Neural progenitor cell (in vitro differentiated cells): ENCODE data around the gene PLA2G4A. TPM values are rescaled to one million over a fixed set of nuclear protein-coding genes. Genes with fewer than 3 reads are reported as not detected.
A peak's percentile ranks its signal among the peaks of the same experiment; 100 is the strongest.

Experiments used
- DNase-seq: peaks from one replicate; pipeline ENCODE4 v3.0.0-alpha.2; 2016; ENCODE audit warnings: low spot score
- H2AFZ ChIP-seq: fragments of 200-600 bp; sonication (generic); replicated peaks from 2 replicates; pipeline ENCODE4 v1.6.1; 2016; ENCODE audit warnings: antibody characterized with exemption
- H3F3A ChIP-seq: fragments of 200-600 bp; sonication (generic); 2 replicates; pipeline ENCODE4 v1.6.1; 2016; ENCODE audit warnings: antibody characterized with exemption, low read depth
- H3K27ac ChIP-seq: fragments of 200-600 bp; sonication (generic); 2 replicates; pipeline ENCODE4 v1.5.1; 2016; ENCODE audit warnings: mild to moderate bottlenecking
- H3K27me3 ChIP-seq: fragments of 200-600 bp; sonication (generic); 2 replicates; pipeline ENCODE4 v1.6.1; 2016; ENCODE audit warnings: mild to moderate bottlenecking, moderate library complexity
- H3K36me3 ChIP-seq: fragments of 200-600 bp; sonication (generic); 2 replicates; pipeline ENCODE4 v1.5.1; 2016
- H3K4me1 ChIP-seq: fragments of 200-600 bp; sonication (generic); 2 replicates; pipeline ENCODE4 v1.6.1; 2016; ENCODE audit warnings: mixed run types
- H3K4me2 ChIP-seq: fragments of 200-600 bp; sonication (generic); 2 replicates; pipeline ENCODE4 v1.6.1; 2016
- H3K4me3 ChIP-seq: fragments of 200-600 bp; sonication (generic); 2 replicates; pipeline ENCODE4 v1.5.1; 2016
- H3K79me2 ChIP-seq: fragments of 200-600 bp; sonication (generic); 2 replicates; pipeline ENCODE4 v1.6.1; 2016; ENCODE audit warnings: low read depth
- H3K9ac ChIP-seq: fragments of 200-600 bp; sonication (generic); 2 replicates; pipeline ENCODE4 v1.6.1; 2016
- H3K9me3 ChIP-seq: fragments of 200-600 bp; sonication (generic); 2 replicates; pipeline ENCODE4 v1.5.1; 2016; ENCODE audit warnings: low read depth
- H4K20me1 ChIP-seq: fragments of 200-600 bp; sonication (generic); 2 replicates; pipeline ENCODE4 v1.6.1; 2016; ENCODE audit warnings: low read depth
- H3K27ac Mint-ChIP-seq: 3 replicates; pipeline ENCODE4 v1.8.0; 2021; ENCODE audit warnings: mixed read lengths
- H3K27me3 Mint-ChIP-seq: 2 replicates; pipeline ENCODE4 v1.8.0; 2022; ENCODE audit warnings: low read depth, mild to moderate bottlenecking, inconsistent platforms, moderate library complexity, mixed read lengths; ENCODE audit not compliant: insufficient read depth
- H3K36me3 Mint-ChIP-seq: 3 replicates; pipeline ENCODE4 v1.8.0; 2021; ENCODE audit warnings: mixed read lengths
- H3K4me1 Mint-ChIP-seq: 3 replicates; pipeline ENCODE4 v1.8.0; 2021; ENCODE audit warnings: mixed read lengths
- H3K4me3 Mint-ChIP-seq: 3 replicates; pipeline ENCODE4 v1.8.0; 2021; ENCODE audit warnings: mild to moderate bottlenecking, moderate library complexity, mixed read lengths
- H3K9me3 Mint-ChIP-seq: 3 replicates; pipeline ENCODE4 v1.8.0; 2020; ENCODE audit warnings: mixed read lengths
- EZH2 ChIP-seq: fragments of 200-600 bp; sonication (generic); IDR thresholded peaks from 2 replicates; pipeline ENCODE4 v1.6.1; 2017; ENCODE audit warnings: antibody characterized with exemption, mild to moderate bottlenecking, moderate library complexity
- EZH2phosphoT487 ChIP-seq: fragments of 200-600 bp; sonication (generic); IDR thresholded peaks from 2 replicates; pipeline ENCODE4 v1.6.1; 2017; ENCODE audit warnings: antibody characterized with exemption
- total RNA-seq: library from RNA; depleted of rRNA; stranded (reverse); fragments of >200 nt; gene quantifications from 2 replicates; pipeline ENCODE4 v1.2.3, GENCODE V29; 2015; ENCODE audit warnings: low replicate concordance
- TF ChIP-seq, protein P1 (sequence below): fragments of 200-600 bp; sonication (generic); IDR thresholded peaks from 2 replicates; pipeline ENCODE4 v1.5.1; 2017; ENCODE audit warnings: antibody characterized with exemption, mild to moderate bottlenecking

Gene PLA2G4A
- total RNA-seq, 1 donor from 2014 or later = 1.0 TPM

DNA sequence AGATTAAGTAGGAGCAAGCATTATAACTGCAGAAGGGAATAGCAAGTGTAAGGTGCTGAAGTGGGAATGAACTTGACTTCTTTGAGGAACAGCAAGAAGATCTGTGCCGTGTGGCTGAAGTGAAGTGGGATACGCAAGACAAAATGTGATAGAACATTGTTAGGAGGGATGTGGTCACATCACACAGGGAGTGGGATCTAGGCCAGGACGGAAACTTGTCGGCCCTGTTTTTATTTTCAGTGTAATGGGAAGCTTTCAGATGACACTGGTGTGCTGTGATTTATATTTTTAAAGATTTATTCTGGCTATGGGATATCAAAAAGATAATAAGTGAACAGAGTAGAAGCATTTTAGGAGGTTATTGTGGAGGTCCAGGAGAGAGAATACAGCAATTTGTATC lies 116.4 kb downstream of the PLA2G4A start:
- Mint-ChIP-seq H3K4me3 (no peak overlapping the region), H3K4me1 (no peaks in the 10 kb centered on the region)
- H3K79me2 ChIP-seq = no peaks in the 10 kb centered on the region

DNA sequence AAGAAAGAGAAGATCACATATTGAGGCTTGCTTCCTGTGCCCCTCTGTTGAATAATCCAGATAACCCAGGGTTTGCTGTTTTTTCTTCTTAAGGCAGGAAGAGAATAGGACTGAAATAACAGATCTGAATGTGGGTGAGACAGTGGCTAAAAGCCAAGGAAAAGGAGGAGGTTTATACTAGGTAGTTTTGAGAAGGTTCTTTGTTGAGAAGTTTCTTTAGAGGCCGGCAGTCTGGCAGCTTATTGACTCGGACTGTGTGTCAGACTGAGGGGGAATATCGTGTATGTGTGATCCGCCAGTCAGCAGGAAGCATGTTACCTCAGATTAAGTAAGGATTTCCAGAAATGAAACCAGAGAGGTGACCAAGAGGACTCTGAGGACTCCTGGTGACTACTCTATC lies 119.8 kb downstream of the PLA2G4A start:
- Mint-ChIP-seq H3K36me3 (no peaks in the 10 kb centered on the region), H3K27me3 (no peaks in the 10 kb centered on the region), H3K4me3 (no peak overlapping the region), H3K27ac (no peak overlapping the region), H3K9me3 (no peaks in the 10 kb centered on the region), H3K4me1 (no peaks in the 10 kb centered on the region)
- H3K36me3 ChIP-seq = no peaks in the 10 kb centered on the region
- H3K4me1 ChIP-seq = no peaks in the 10 kb centered on the region
- H3K27ac ChIP-seq = no peak overlapping the region
- H3K4me3 ChIP-seq = no peak overlapping the region
- DNase-seq = no peak
- H3K79me2 ChIP-seq = no peaks in the 10 kb centered on the region
- no peaks in the 10 kb centered on the region for H3F3A ChIP-seq
- no peaks in the 10 kb centered on the region for H4K20me1 ChIP-seq
- no peak overlapping the region for H3K4me2 ChIP-seq
- no peak overlapping the region for H3K9ac ChIP-seq
- H2AFZ ChIP-seq = peak overlapping the region; percentile 22
- no peaks in the 10 kb centered on the region for H3K9me3 ChIP-seq
- no peak for TF ChIP-seq EZH2phosphoT487
- no peaks in the 10 kb centered on the region for H3K27me3 ChIP-seq

More for the DNA sequence above, 116.4 kb downstream of the PLA2G4A start:
- Histone ChIP-seq H3F3A (no peaks in the 10 kb centered on the region), H3K36me3 (no peaks in the 10 kb centered on the region), H4K20me1 (no peaks in the 10 kb centered on the region), H3K9me3 (no peaks in the 10 kb centered on the region), H3K27ac (no peak overlapping the region), H3K27me3 (no peaks in the 10 kb centered on the region), H2AFZ (no peak overlapping the region), H3K9ac (no peak overlapping the region), H3K4me3 (no peak overlapping the region), H3K4me1 (no peaks in the 10 kb centered on the region), H3K4me2 (no peak overlapping the region)
- Mint-ChIP-seq H3K36me3 (no peaks in the 10 kb centered on the region), H3K9me3 (no peaks in the 10 kb centered on the region), H3K27ac (no peak overlapping the region), H3K27me3 (no peaks in the 10 kb centered on the region)
- TF ChIP-seq, protein P1, sequence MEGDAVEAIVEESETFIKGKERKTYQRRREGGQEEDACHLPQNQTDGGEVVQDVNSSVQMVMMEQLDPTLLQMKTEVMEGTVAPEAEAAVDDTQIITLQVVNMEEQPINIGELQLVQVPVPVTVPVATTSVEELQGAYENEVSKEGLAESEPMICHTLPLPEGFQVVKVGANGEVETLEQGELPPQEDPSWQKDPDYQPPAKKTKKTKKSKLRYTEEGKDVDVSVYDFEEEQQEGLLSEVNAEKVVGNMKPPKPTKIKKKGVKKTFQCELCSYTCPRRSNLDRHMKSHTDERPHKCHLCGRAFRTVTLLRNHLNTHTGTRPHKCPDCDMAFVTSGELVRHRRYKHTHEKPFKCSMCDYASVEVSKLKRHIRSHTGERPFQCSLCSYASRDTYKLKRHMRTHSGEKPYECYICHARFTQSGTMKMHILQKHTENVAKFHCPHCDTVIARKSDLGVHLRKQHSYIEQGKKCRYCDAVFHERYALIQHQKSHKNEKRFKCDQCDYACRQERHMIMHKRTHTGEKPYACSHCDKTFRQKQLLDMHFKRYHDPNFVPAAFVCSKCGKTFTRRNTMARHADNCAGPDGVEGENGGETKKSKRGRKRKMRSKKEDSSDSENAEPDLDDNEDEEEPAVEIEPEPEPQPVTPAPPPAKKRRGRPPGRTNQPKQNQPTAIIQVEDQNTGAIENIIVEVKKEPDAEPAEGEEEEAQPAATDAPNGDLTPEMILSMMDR = no peak
- TF ChIP-seq EZH2 (no peak), EZH2phosphoT487 (no peak)
- DNase-seq = no peak

DNA sequence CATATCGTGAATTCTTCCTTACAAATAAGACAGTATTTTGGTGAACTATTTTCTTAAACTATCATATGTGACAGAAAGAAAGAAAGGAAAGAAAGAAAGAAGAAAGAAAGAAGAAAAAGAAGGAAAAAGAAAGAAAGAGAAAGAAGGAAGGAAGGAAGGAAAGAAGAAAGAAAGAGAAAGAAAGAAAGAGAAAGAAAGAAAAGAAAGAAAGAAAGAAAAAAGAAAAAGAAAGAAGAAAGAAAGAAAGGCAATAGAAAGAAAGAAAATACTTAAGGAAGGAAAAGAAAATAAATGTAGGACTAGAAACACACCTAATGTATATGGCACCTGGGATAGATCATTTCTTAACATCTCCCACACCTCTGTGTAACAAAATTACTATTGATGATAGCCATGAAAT lies 120.4 kb downstream of the PLA2G4A start:
- Mint-ChIP-seq H3K4me1 (no peaks in the 10 kb centered on the region), H3K36me3 (no peaks in the 10 kb centered on the region), H3K9me3 (no peaks in the 10 kb centered on the region), H3K4me3 (no peak overlapping the region), H3K27ac (no peak overlapping the region), H3K27me3 (no peaks in the 10 kb centered on the region)
- Histone ChIP-seq H3K9ac (no peak overlapping the region), H3K27ac (no peak overlapping the region), H3K36me3 (no peaks in the 10 kb centered on the region), H3K79me2 (no peaks in the 10 kb centered on the region), H3K27me3 (no peaks in the 10 kb centered on the region), H2AFZ (no peak overlapping the region), H4K20me1 (no peaks in the 10 kb centered on the region), H3K4me3 (no peak overlapping the region), H3K4me1 (no peaks in the 10 kb centered on the region), H3K4me2 (no peak overlapping the region), H3F3A (no peaks in the 10 kb centered on the region), H3K9me3 (no peaks in the 10 kb centered on the region)
- TF ChIP-seq EZH2 (no peak), EZH2phosphoT487 (no peak)
- TF ChIP-seq, protein P1 = no peak
- DNase-seq = no peak

DNA sequence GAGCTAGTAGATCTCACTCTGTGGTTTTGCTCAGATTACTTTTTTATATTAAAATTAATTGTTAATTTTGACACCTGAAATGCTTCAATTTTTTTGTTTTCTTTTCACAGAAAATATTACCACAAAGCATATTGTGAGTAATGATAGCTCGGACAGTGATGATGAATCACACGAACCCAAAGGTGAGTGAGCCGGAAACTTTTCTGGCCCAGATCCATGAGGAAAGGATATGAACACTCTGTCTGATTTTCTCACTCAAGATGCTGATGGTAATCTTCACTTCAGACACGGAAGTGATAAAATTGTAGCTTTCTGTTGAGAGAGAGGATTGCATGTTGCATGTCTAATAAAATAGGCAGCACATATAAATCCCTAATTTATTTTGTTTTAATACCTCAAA lies 121.8 kb downstream of the PLA2G4A start:
- Mint-ChIP-seq H3K27ac (no peak overlapping the region), H3K4me3 (no peak overlapping the region), H3K36me3 (no peaks in the 10 kb centered on the region), H3K27me3 (no peaks in the 10 kb centered on the region), H3K9me3 (no peaks in the 10 kb centered on the region), H3K4me1 (no peaks in the 10 kb centered on the region)
- no peak for DNase-seq
- H3K27ac ChIP-seq = no peak overlapping the region
- no peak overlapping the region for H3K9ac ChIP-seq
- H3K27me3 ChIP-seq = no peaks in the 10 kb centered on the region
- no peaks in the 10 kb centered on the region for H3K9me3 ChIP-seq
- no peak overlapping the region for H3K4me3 ChIP-seq
- no peaks in the 10 kb centered on the region for H3K36me3 ChIP-seq
- TF ChIP-seq EZH2 (no peak), EZH2phosphoT487 (no peak)
- TF ChIP-seq, protein P1 = no peak
- no peaks in the 10 kb centered on the region for H3K4me1 ChIP-seq
- H3K4me2 ChIP-seq = no peak overlapping the region
- no peaks in the 10 kb centered on the region for H4K20me1 ChIP-seq
- H2AFZ ChIP-seq = no peak overlapping the region
- no peaks in the 10 kb centered on the region for H3F3A ChIP-seq
- no peaks in the 10 kb centered on the region for H3K79me2 ChIP-seq
